Endothelial cell of umbilical vein (primary cell): Measurements from ENCODE around the gene RUVBL1. TPM values are rescaled to one million over a fixed set of nuclear protein-coding genes. Genes with fewer than 3 reads are reported as not detected.

Experiments used
- BruUV-seq: library from RNA; stranded (reverse); fragments of 400-500 nt; replicated peaks from 2 replicates; lab custom pipeline; 2021; lab: Mats Ljungman, UMichigan
- CTCF ChIA-PET: fragments of 300-600, 350-600 bp; sonication (Branson Sonifier 250); formaldehyde crosslinking; loops from one replicate; lab custom pipeline; 2021; ENCODE audit warnings: antibody characterized with exemption, inconsistent platforms; lab: Charles Lee
- POLR2A ChIA-PET: fragments of 300-600, 350-600 bp; sonication (Branson Sonifier 250); formaldehyde crosslinking; loops from one replicate; lab custom pipeline; 2021; ENCODE audit warnings: antibody characterized with exemption, inconsistent platforms; lab: Charles Lee
- DNase-seq: peaks from one replicate; pipeline ENCODE4 v3.0.0-alpha.2; 2011; ENCODE audit warnings: low read depth, low spot score
- FAIRE-seq: peaks from 2 replicates; lab custom pipeline; 2011; peaks lifted over from hg19 to GRCh38; lab: Jason Lieb, UNC
- H2AFZ ChIP-seq: 2 replicates; pipeline ENCODE4 v1.6.0; 2012; ENCODE audit warnings: low read depth, low read length, control low read depth, inconsistent platforms
- H3K27ac ChIP-seq: 2 replicates; pipeline ENCODE4 v1.5.1; 2011; ENCODE audit warnings: low read depth, mild to moderate bottlenecking, control low read depth, low read length, moderate library complexity; ENCODE audit not compliant: insufficient read depth
- H3K27me3 ChIP-seq, 2 experiments: 2 replicates each; pipeline versions ENCODE4 v1.6.0 to v1.6.1; 2011; ENCODE audit warnings: low read length in 2 of 2, mixed read lengths in 1 of 2; ENCODE audit not compliant: control insufficient read depth in 2 of 2, insufficient read depth in 2 of 2
- H3K36me3 ChIP-seq, 2 experiments: 2 replicates in 1 of 2; 3 replicates in 1 of 2; pipeline ENCODE4 v1.5.1; 2011; ENCODE audit warnings: low read length in 2 of 2, mild to moderate bottlenecking in 1 of 2, moderate library complexity in 1 of 2; ENCODE audit not compliant: control insufficient read depth in 2 of 2, insufficient read depth in 2 of 2; ENCODE audit errors: extremely low read depth in 1 of 2
- H3K4me1 ChIP-seq: 3 replicates; pipeline ENCODE4 v1.5.1; 2011; ENCODE audit warnings: mild to moderate bottlenecking, low read length; ENCODE audit not compliant: control insufficient read depth, insufficient read depth; ENCODE audit errors: extremely low read depth
- H3K4me2 ChIP-seq: 2 replicates; pipeline ENCODE4 v1.6.1; 2011; ENCODE audit warnings: low read length, control low read depth, mixed read lengths; ENCODE audit not compliant: insufficient read depth
- H3K4me3 ChIP-seq, 3 experiments: fragments of 200-600 bp in 1 of 3; sonication (generic), shearing (Covaris generic) in 1 of 3; replicated peaks in 1 of 3; 2 replicates each; pipeline ENCODE4 v1.5.1; 2011 to 2016; ENCODE audit warnings: control low read depth in 3 of 3, low read length in 3 of 3, mild to moderate bottlenecking in 2 of 3, inconsistent platforms in 1 of 3, low read depth in 1 of 3, moderate library complexity in 1 of 3; ENCODE audit not compliant: insufficient read depth in 1 of 3
- H3K79me2 ChIP-seq: 2 replicates; pipeline ENCODE4 v1.6.0; 2012; ENCODE audit warnings: low read length, inconsistent platforms; ENCODE audit not compliant: control insufficient read depth, insufficient read depth
- H3K9ac ChIP-seq: replicated peaks from 2 replicates; pipeline ENCODE3; 2011; ENCODE audit warnings: low read length, control low read depth; ENCODE audit not compliant: insufficient read depth; ENCODE audit errors: extremely low read depth
- H3K9me1 ChIP-seq: replicated peaks from 3 replicates; pipeline ENCODE4 v1.6.0; 2011; ENCODE audit warnings: mild to moderate bottlenecking, low read length; ENCODE audit not compliant: control insufficient read depth, insufficient read depth; ENCODE audit errors: extremely low read depth
- H3K9me3 ChIP-seq: replicated peaks from 2 replicates; pipeline ENCODE4 v1.5.1; 2012; ENCODE audit warnings: low read length, inconsistent platforms; ENCODE audit not compliant: control insufficient read depth, insufficient read depth
- H4K20me1 ChIP-seq: replicated peaks from 2 replicates; pipeline ENCODE3; 2011; ENCODE audit warnings: mild to moderate bottlenecking, low read length; ENCODE audit not compliant: control insufficient read depth, insufficient read depth; ENCODE audit errors: extremely low read depth
- CTCF ChIP-seq, 2 donors: IDR thresholded peaks; 1 replicate in 1 of 2; 2 replicates in 1 of 2; pipeline ENCODE4 v1.5.1; 2011; ENCODE audit warnings: low read length in 2 of 2, mild to moderate bottlenecking in 2 of 2, moderate library complexity in 2 of 2, control low read depth in 1 of 2, inconsistent platforms in 1 of 2, low read depth in 1 of 2; ENCODE audit not compliant: insufficient read depth in 1 of 2; ENCODE audit errors: extremely low read depth in 1 of 2
- EZH2 ChIP-seq: IDR thresholded peaks from 2 replicates; pipeline ENCODE4 v1.6.1; 2012; ENCODE audit warnings: borderline replicate concordance, low read depth, mild to moderate bottlenecking, moderate library complexity, low read length, inconsistent platforms; ENCODE audit not compliant: severe bottlenecking
- FOS ChIP-seq: IDR thresholded peaks from 2 replicates; pipeline ENCODE4 v1.6.1; 2011; ENCODE audit warnings: mild to moderate bottlenecking, low read length, moderate library complexity, borderline replicate concordance; ENCODE audit not compliant: insufficient read depth
- GATA2 ChIP-seq: IDR thresholded peaks from 2 replicates; pipeline ENCODE4 v1.7.0; 2011; ENCODE audit warnings: low read depth, mild to moderate bottlenecking, moderate library complexity, mixed read lengths, low read length; ENCODE audit not compliant: insufficient read length, insufficient read depth
- JUN ChIP-seq: IDR thresholded peaks from 2 replicates; pipeline ENCODE4 v1.6.1; 2011; ENCODE audit warnings: borderline replicate concordance, low read depth; ENCODE audit not compliant: insufficient read length, insufficient read depth
- MAX ChIP-seq: IDR thresholded peaks from 2 replicates; pipeline ENCODE4 v1.6.1; 2011; ENCODE audit not compliant: insufficient read depth, insufficient read length
- MYC ChIP-seq: IDR thresholded peaks from one replicate; pipeline ENCODE4 v1.6.1; 2011; ENCODE audit warnings: mild to moderate bottlenecking, low read depth, low read length
- POLR2A ChIP-seq: IDR thresholded peaks from 2 replicates; pipeline ENCODE4 v1.6.1; 2012; ENCODE audit warnings: low read depth, mild to moderate bottlenecking, control low read depth, low read length
- POLR2AphosphoS5 ChIP-seq: IDR thresholded peaks from 2 replicates; pipeline ENCODE4 v1.6.1; 2012; ENCODE audit warnings: low read depth, mild to moderate bottlenecking, control low read depth, low read length, moderate library complexity; ENCODE audit not compliant: insufficient read depth
- dilution Hi-C: fragments of 300-500 bp; cut with MboI; formaldehyde crosslinking; loops from one replicate; pipeline ENCODE4 v1.15.0; 2019; ENCODE audit warnings: low sequenced_read_pairs; ENCODE audit not compliant: extremely low pct_ligation_motif_present
- intact Hi-C: fragments of 100-400 bp; cut with micrococcal nuclease; formaldehyde crosslinking; loops from one replicate; pipeline ENCODE4 v1.10.0; 2022
- polyA plus RNA-seq, 4 experiments: library from polyadenylated mRNA; depleted of rRNA in 3 of 4; stranded (reverse) in 3 of 4; unstranded in 1 of 4; fragments of >200 nt; gene quantifications; 2 replicates each; pipeline versions ENCODE4 v1.2.1 to v1.2.3, GENCODE V29; 2011 to 2012; ENCODE audit warnings: missing spikeins in 1 of 4
- total RNA-seq: library from RNA; stranded (reverse); gene quantifications from 2 replicates; pipeline ENCODE4 v1.2.3, GENCODE V29; 2021

RUVBL1 gene
- total and polyA plus RNA-seq, 2 donors (not counting 3 experiments of a cell fraction or from before 2014, with no cell fraction given), result 52.5 to 58.5 TPM

- POLR2A ChIA-PET, result no interaction called here
- CTCF ChIA-PET, result no interaction called here
- BruUV-seq, result no TSS peak
- H3K4me3 ChIP-seq, result no peak overlapping the region
- H3K9me1 ChIP-seq, result no peaks in the 10 kb centered on the region
- H2AFZ ChIP-seq, result no peak overlapping the region
- no peak overlapping the region for H3K9ac ChIP-seq
- intact Hi-C loops, result no loop called here
- no peaks in the 10 kb centered on the region for H3K36me3 ChIP-seq
- H3K9me3 ChIP-seq, result no peaks in the 10 kb centered on the region
- H3K79me2 ChIP-seq, result no peaks in the 10 kb centered on the region
- H3K4me2 ChIP-seq, result no peak overlapping the region
- no peaks in the 10 kb centered on the region for H3K4me1 ChIP-seq
- dilution Hi-C loops, result no loop called here
- no peaks in the 10 kb centered on the region for H4K20me1 ChIP-seq
- no peak for FAIRE-seq
- TF ChIP-seq JUN (no peak), CTCF (IDR thresholded peaks at IDR 0.05; ENCODE audit: extremely low read depth in 1 of 2, insufficient read depth in 1 of 2, low read depth in 1 of 2, low read length in 2 of 2) (no peak), POLR2AphosphoS5 (no peak), POLR2A (no peak), MAX (no peak), EZH2 (no peak), MYC (no peak), FOS (no peak), GATA2 (no peak)
- peaks cover 2% of the 10 kb centered on the region in 2 experiments for H3K27me3 ChIP-seq
- no peak overlapping the region for H3K27ac ChIP-seq
- no peak for DNase-seq
Measured at GRCh38 chr3:128146201-128146600, 22.6 kb upstream of the RUVBL1 start.
